NB4 (cell line): ENCODE results near the gene CPVL.

Source experiments
- DNase-seq: peaks from one replicate; pipeline ENCODE4 v3.0.0; 2010; ENCODE audit warnings: low read depth
- H3K4me3 ChIP-seq: one replicate; pipeline ENCODE4 v1.5.1; 2011; ENCODE audit warnings: mild to moderate bottlenecking, low read depth, low read length, moderate library complexity
- MYC ChIP-seq: IDR thresholded peaks from 2 replicates; pipeline ENCODE4 v1.6.1; 2011; ENCODE audit warnings: low read depth, low read length
- POLR2A ChIP-seq: IDR thresholded peaks from 2 replicates; pipeline ENCODE4 v1.6.1; 2011; ENCODE audit warnings: mild to moderate bottlenecking; ENCODE audit not compliant: insufficient read length; ENCODE audit errors: extremely low read depth
- TF ChIP-seq, protein P1 (sequence below): IDR thresholded peaks from one replicate; pipeline ENCODE4 v1.5.1; 2012; ENCODE audit warnings: low read depth, low read length
- TF ChIP-seq, protein P2 (sequence below): IDR thresholded peaks from 2 replicates; pipeline ENCODE4 v1.6.1; 2011; ENCODE audit warnings: low read depth, low read length

Gene CPVL

DNA sequence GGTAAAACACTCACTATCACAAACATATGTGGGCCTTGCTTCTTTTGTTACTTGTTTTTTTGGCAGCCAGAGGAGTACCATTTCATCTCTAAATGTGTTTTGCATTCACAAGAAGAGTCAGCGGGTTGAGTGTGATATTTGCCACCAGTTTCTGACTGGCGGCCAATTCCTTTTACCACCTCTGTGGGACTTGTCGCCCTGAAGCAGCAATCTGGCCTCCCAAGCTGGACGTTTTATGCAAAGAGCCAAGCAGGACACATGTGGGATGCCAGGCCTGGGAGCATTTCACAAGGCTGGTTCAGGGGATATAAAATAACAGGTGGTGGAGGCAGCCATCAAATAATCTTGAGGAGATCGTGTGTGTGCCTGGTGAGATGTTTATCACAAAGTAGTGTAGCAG lies 126.4 kb downstream of the CPVL start:
- no peak overlapping the region for H3K4me3 ChIP-seq
- DNase-seq = no peak
- TF ChIP-seq, protein P1, sequence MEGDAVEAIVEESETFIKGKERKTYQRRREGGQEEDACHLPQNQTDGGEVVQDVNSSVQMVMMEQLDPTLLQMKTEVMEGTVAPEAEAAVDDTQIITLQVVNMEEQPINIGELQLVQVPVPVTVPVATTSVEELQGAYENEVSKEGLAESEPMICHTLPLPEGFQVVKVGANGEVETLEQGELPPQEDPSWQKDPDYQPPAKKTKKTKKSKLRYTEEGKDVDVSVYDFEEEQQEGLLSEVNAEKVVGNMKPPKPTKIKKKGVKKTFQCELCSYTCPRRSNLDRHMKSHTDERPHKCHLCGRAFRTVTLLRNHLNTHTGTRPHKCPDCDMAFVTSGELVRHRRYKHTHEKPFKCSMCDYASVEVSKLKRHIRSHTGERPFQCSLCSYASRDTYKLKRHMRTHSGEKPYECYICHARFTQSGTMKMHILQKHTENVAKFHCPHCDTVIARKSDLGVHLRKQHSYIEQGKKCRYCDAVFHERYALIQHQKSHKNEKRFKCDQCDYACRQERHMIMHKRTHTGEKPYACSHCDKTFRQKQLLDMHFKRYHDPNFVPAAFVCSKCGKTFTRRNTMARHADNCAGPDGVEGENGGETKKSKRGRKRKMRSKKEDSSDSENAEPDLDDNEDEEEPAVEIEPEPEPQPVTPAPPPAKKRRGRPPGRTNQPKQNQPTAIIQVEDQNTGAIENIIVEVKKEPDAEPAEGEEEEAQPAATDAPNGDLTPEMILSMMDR = no peak
- TF ChIP-seq MYC (no peak), POLR2A (no peak)
- TF ChIP-seq, protein P2, sequence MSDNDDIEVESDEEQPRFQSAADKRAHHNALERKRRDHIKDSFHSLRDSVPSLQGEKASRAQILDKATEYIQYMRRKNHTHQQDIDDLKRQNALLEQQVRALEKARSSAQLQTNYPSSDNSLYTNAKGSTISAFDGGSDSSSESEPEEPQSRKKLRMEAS = no peak

DNA sequence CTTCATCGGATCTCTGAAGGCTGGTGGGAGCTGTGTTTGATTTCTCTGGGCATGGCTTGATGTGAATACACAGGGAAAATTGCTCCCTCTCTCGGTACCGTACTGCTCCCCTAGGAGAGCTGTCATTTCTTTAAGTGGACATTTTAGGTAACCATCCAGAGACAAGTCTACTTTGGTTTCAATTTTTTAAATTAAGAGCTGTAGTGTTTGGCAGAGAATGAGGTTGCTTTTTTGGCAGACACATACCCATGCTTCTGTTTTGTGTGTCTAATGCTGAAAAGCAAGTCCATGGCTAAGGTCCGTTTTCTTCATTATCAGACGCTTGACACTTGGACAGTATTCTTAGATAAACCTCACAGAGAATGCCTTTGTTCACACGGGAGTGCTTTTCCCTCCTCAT lies 127.0 kb downstream of the CPVL start:
- DNase-seq = no peak
- TF ChIP-seq POLR2A (no peak), MYC (no peak)
- TF ChIP-seq, protein P1 = no peak
- TF ChIP-seq, protein P2 = no peak
- H3K4me3 ChIP-seq = no peak overlapping the region

DNA sequence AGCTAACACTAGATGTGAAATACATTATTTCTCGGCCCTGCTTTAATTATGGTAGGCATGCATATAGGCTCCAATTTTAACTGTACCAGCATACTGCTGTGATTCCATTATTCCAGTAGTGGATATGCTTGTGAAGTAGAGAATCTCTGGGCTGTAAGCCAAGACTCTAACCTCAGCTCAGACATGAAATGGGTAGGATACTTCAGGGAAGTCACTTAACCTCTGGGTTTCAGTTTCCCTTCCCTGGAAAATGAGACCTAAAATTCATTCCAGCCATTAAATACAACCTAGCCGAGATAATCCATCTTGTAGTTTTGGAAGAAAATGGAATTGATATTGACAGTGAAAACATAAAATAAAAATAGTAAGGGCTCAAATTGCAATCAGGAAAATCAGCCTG lies 128.6 kb downstream of the CPVL start:
- TF ChIP-seq MYC = no peak
- TF ChIP-seq, protein P1 = no peak
- TF ChIP-seq, protein P2 = no peak
- no peak for TF ChIP-seq POLR2A
- DNase-seq = no peak
- H3K4me3 ChIP-seq = no peak overlapping the region

DNA sequence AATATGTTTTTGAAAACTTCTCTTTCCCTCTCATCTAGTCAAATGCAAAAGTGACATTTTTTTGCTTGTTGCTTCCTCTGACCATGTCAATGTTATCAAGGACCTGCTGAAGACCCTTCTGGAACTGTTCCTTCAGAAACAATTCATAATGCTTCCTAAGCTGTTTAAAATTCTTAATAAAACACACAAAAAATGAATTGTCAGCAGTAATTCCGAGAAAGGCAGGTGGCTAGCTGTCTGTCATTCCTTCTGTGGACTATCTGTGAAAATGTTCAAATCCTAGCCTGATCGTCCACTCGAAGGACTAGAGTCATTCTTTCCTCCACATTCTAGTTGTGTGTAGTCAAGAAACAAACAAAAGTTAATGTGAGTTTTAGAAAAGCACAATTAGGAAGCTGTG lies 131.6 kb downstream of the CPVL start:
- no peak overlapping the region for H3K4me3 ChIP-seq
- TF ChIP-seq, protein P1 = no peak
- TF ChIP-seq POLR2A (no peak), MYC (no peak)
- TF ChIP-seq, protein P2 = no peak
- DNase-seq = no peak

DNA sequence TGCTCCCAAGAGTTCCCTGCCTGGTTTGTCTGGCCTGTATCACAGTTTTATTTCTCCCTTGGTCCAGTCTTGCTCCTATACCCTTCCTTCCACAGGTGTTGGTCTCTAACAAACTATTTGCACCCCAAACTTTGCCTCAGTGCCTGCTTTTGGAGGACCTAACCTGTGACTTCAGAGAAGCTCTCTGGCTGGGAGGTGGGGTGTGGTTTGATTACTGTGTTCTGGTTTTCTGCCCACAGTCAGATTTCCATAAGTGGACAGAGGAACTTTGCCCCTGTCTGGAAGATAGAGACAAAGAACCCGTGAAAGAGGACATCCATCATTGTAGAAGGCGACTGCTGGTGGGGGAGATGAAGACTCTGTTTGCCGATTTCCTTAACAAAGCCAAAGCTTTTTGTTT lies 132.4 kb downstream of the CPVL start:
- TF ChIP-seq, protein P2 = no peak
- TF ChIP-seq, protein P1 = no peak
- TF ChIP-seq MYC = no peak
- TF ChIP-seq POLR2A = no peak
- no peak overlapping the region for H3K4me3 ChIP-seq
- DNase-seq = no peak

DNA sequence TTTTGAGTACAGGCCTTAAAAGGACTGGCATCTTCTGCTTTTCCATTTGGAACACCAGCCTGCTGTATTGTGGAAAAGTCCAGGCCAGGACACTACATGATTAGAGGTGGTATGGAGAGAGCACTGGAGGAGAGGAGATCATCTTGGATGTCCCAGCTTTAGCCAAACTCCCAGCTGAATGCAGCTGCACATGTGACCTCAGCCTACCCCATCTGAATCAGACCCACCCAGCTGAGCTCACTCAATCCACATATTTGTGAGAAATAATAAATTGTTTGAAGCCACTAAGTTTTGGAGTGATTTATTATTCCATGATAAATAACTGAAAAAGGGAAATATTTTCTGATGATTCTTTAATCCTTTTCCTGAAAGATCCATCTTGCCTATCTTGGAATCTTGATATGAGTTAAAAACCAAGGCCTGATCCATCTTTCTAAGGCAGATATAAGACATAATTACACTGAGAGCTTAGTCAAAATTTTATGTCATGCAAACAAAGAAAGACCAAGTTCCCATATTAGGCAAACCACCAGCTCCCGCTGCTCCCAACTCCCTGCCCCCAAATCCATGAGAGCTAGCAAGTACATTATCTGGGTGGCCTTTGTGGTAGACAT lies 133.1 kb downstream of the CPVL start:
- no peak overlapping the region for H3K4me3 ChIP-seq
- no peak for DNase-seq
- TF ChIP-seq, protein P1 = no peak
